ENCODE measurements around the gene SEMA3E.

The SEMA3E gene

GRCh38 chr7:83689855-83690254, 40.9 kb upstream of the SEMA3E start:
- TF ChIP-seq CTCF (IDR thresholded peaks at IDR 0.05; ENCODE audit: insufficient read depth, low read length, poor library complexity, severe bottlenecking): no peak
- no peak for TF ChIP-seq EZH2phosphoT487 (conservative IDR thresholded peaks at IDR 0.05; ENCODE audit: low read length)
- H3K27ac ChIP-seq (ENCODE audit: low read depth, low read length): no peak overlapping the region
- H3K79me2 ChIP-seq (ENCODE audit: insufficient read depth, low read length): no peaks in the 10 kb centered on the region
- H3F3A ChIP-seq (ENCODE audit: insufficient read depth): no peaks in the 10 kb centered on the region
- H3K36me3 ChIP-seq (ENCODE audit: low read length): no peaks in the 10 kb centered on the region
- no peak overlapping the region for H3K9ac ChIP-seq (ENCODE audit: low read length)
- no peaks in the 10 kb centered on the region for H3K9me2 ChIP-seq (replicated peaks; ENCODE audit: insufficient read depth, low read length)
- H3K27me3 ChIP-seq (ENCODE audit: low read length): no peaks in the 10 kb centered on the region
- H3K4me3 ChIP-seq (ENCODE audit: insufficient read depth, low read length, poor library complexity, severe bottlenecking): no peak overlapping the region
- H3K9me3 ChIP-seq (ENCODE audit: insufficient read depth, low read length): no peaks in the 10 kb centered on the region
- no peaks in the 10 kb centered on the region for H4K20me1 ChIP-seq (ENCODE audit: low read depth, low read length)
- no peak overlapping the region for H2AFZ ChIP-seq (ENCODE audit: low read depth, low read length, severe bottlenecking)
- H3K4me2 ChIP-seq (ENCODE audit: low read depth, low read length, poor library complexity, severe bottlenecking): no peak overlapping the region

- H3K4me3 ChIP-seq (ENCODE audit: insufficient read depth, low read length, poor library complexity, severe bottlenecking): no peak overlapping the region
- no peak overlapping the region for H3K4me2 ChIP-seq (ENCODE audit: low read depth, low read length, poor library complexity, severe bottlenecking)
- H3K27ac ChIP-seq (ENCODE audit: low read depth, low read length): no peak overlapping the region
- H3K9ac ChIP-seq (ENCODE audit: low read length): no peak overlapping the region
- H3K9me2 ChIP-seq (replicated peaks; ENCODE audit: insufficient read depth, low read length): no peaks in the 10 kb centered on the region
- TF ChIP-seq CTCF (IDR thresholded peaks at IDR 0.05; ENCODE audit: insufficient read depth, low read length, poor library complexity, severe bottlenecking) (no peak), EZH2phosphoT487 (conservative IDR thresholded peaks at IDR 0.05; ENCODE audit: low read length) (no peak)
- H3K36me3 ChIP-seq (ENCODE audit: low read length): no peaks in the 10 kb centered on the region
- H3K9me3 ChIP-seq (ENCODE audit: insufficient read depth, low read length): no peaks in the 10 kb centered on the region
- no peaks in the 10 kb centered on the region for H4K20me1 ChIP-seq (ENCODE audit: low read depth, low read length)
- H2AFZ ChIP-seq (ENCODE audit: low read depth, low read length, severe bottlenecking): no peak overlapping the region
- H3F3A ChIP-seq (ENCODE audit: insufficient read depth): no peaks in the 10 kb centered on the region
- no peaks in the 10 kb centered on the region for H3K27me3 ChIP-seq (ENCODE audit: low read length)
- H3K79me2 ChIP-seq (ENCODE audit: insufficient read depth, low read length): no peaks in the 10 kb centered on the region
Observed at GRCh38 chr7:83686416-83686815, 37.5 kb upstream of the SEMA3E start.

GRCh38 chr7:83684928-83685327, 36.0 kb upstream of the SEMA3E start:
- Histone ChIP-seq H3K27me3 (ENCODE audit: low read length) (no peaks in the 10 kb centered on the region), H3K27ac (ENCODE audit: low read depth, low read length) (no peak overlapping the region), H4K20me1 (ENCODE audit: low read depth, low read length) (no peaks in the 10 kb centered on the region), H3K79me2 (ENCODE audit: insufficient read depth, low read length) (no peaks in the 10 kb centered on the region), H3K36me3 (ENCODE audit: low read length) (no peaks in the 10 kb centered on the region), H2AFZ (ENCODE audit: low read depth, low read length, severe bottlenecking) (no peak overlapping the region), H3K9ac (ENCODE audit: low read length) (no peak overlapping the region), H3F3A (ENCODE audit: insufficient read depth) (no peaks in the 10 kb centered on the region), H3K4me2 (ENCODE audit: low read depth, low read length, poor library complexity, severe bottlenecking) (no peak overlapping the region), H3K9me3 (ENCODE audit: insufficient read depth, low read length) (no peaks in the 10 kb centered on the region), H3K9me2 (replicated peaks; ENCODE audit: insufficient read depth, low read length) (no peaks in the 10 kb centered on the region), H3K4me3 (ENCODE audit: insufficient read depth, low read length, poor library complexity, severe bottlenecking) (no peak overlapping the region)
- TF ChIP-seq CTCF (IDR thresholded peaks at IDR 0.05; ENCODE audit: insufficient read depth, low read length, poor library complexity, severe bottlenecking): no peak
- no peak for TF ChIP-seq EZH2phosphoT487 (conservative IDR thresholded peaks at IDR 0.05; ENCODE audit: low read length)
